Measurements from ENCODE around the gene GFM2. TPM values are rescaled to one million over a fixed set of nuclear protein-coding genes. Genes with fewer than 3 reads are reported as not detected.

Gene GFM2
- total and polyA plus RNA-seq, 2 of the 13 experiments (the other 11 are each of a cell fraction or from before 2014, with no cell fraction given): 22.0 to 41.6 TPM

DNA sequence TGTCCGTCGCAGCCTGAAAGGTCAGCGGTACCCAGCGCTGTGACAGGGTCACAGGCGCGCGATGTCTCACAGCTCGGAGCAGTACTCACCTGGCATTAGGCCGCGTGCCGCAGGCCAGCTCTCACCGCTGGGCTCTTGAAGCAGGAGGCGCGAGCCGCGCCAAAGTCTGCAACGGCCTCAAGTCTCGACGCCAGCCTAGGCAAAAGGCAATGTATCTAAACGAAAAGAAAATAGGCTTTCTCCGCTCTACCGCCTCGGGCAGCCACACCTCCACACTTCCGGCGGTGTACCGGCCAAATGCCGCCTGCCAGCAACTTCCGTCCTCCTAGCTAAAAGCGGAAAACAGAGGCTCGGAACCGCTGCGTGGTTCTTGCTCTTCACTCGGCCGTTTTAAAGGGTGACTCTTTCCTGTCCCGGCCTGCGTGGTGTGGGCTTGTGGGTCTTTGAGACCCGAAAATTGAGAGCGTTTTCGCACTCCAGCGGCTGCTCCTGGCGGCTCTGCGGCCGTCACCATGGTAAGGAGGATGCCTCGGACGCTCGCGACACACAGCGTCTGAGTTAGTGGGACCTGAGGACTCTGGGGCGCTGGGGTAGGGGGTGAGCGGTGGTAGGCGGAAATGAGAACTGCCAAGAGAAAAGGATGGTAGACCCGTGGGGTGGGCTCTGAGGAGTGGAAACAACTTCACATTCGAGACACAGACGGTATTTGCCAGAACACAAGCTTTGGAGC, at the start of gene GFM2, which contains the start of gene NSA2 (continued):
- TF ChIP-seq, protein P1, sequence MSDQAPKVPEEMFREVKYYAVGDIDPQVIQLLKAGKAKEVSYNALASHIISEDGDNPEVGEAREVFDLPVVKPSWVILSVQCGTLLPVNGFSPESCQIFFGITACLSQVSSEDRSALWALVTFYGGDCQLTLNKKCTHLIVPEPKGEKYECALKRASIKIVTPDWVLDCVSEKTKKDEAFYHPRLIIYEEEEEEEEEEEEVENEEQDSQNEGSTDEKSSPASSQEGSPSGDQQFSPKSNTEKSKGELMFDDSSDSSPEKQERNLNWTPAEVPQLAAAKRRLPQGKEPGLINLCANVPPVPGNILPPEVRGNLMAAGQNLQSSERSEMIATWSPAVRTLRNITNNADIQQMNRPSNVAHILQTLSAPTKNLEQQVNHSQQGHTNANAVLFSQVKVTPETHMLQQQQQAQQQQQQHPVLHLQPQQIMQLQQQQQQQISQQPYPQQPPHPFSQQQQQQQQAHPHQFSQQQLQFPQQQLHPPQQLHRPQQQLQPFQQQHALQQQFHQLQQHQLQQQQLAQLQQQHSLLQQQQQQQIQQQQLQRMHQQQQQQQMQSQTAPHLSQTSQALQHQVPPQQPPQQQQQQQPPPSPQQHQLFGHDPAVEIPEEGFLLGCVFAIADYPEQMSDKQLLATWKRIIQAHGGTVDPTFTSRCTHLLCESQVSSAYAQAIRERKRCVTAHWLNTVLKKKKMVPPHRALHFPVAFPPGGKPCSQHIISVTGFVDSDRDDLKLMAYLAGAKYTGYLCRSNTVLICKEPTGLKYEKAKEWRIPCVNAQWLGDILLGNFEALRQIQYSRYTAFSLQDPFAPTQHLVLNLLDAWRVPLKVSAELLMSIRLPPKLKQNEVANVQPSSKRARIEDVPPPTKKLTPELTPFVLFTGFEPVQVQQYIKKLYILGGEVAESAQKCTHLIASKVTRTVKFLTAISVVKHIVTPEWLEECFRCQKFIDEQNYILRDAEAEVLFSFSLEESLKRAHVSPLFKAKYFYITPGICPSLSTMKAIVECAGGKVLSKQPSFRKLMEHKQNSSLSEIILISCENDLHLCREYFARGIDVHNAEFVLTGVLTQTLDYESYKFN (CRISPR knock-in tag; conservative IDR thresholded peaks at IDR 0.05): peak; percentile 46
- 0 out of 2 replicates have a peak, but pooled peaks have one; percentile 20 for TF ChIP-seq MTERF4 (CRISPR knock-in tag; IDR thresholded peaks at IDR 0.05)
- peak; percentile 91 for TF ChIP-seq ZNF547 (CRISPR knock-in tag; IDR thresholded peaks at IDR 0.05)
- TF ChIP-seq ZIK1 (CRISPR knock-in tag; IDR thresholded peaks at IDR 0.05; ENCODE audit: borderline replicate concordance, low read depth): no peak; the same call in 1 of the 2 replicates
- peak; percentile 50 for TF ChIP-seq MEF2D (CRISPR knock-in tag; IDR thresholded peaks at IDR 0.05)
- peak; percentile 98 for TF ChIP-seq PHF20 (CRISPR knock-in tag; IDR thresholded peaks at IDR 0.05)
- peak; percentile 85; the same call in 1 of the 2 replicates for TF ChIP-seq HOXD1 (CRISPR knock-in tag; IDR thresholded peaks at IDR 0.05)
- TF ChIP-seq YEATS4 (CRISPR knock-in tag; IDR thresholded peaks at IDR 0.05; ENCODE audit: borderline replicate concordance): peak; percentile 96
- peak; percentile 97 for TF ChIP-seq SMAD3 (CRISPR knock-in tag; IDR thresholded peaks at IDR 0.05)
- TF ChIP-seq XRCC5 (optimal IDR thresholded peaks at IDR 0.05; ENCODE audit: low read length): peak; percentile 99
- no peak for TF ChIP-seq ZBTB3 (CRISPR knock-in tag; IDR thresholded peaks at IDR 0.05; ENCODE audit: borderline replicate concordance, low read depth)
- peak; percentile 83 for TF ChIP-seq POLR2AphosphoS5 (IDR thresholded peaks at IDR 0.05; ENCODE audit: low read depth, low read length)
- TF ChIP-seq HDAC2 (CRISPR knock-in tag; IDR thresholded peaks at IDR 0.05): peak; percentile 91
- TF ChIP-seq GPBP1L1 (CRISPR knock-in tag; IDR thresholded peaks at IDR 0.05): no peak
- TF ChIP-seq ZNF446 (CRISPR knock-in tag; IDR thresholded peaks at IDR 0.05): peak; percentile 29; the same call in 1 of the 2 replicates
- TF ChIP-seq CENPBD1 (CRISPR knock-in tag; IDR thresholded peaks at IDR 0.05; ENCODE audit: borderline replicate concordance, low read depth): no peak
- TF ChIP-seq, protein P2, sequence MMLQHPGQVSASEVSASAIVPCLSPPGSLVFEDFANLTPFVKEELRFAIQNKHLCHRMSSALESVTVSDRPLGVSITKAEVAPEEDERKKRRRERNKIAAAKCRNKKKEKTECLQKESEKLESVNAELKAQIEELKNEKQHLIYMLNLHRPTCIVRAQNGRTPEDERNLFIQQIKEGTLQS (CRISPR knock-in tag; IDR thresholded peaks at IDR 0.05): no peak; the same call in 1 of the 2 replicates
- peak; percentile 86; the same call in 1 of the 2 replicates for TF ChIP-seq NFKB2 (CRISPR knock-in tag; IDR thresholded peaks at IDR 0.05; ENCODE audit: borderline replicate concordance)
- TF ChIP-seq GFI1 (CRISPR knock-in tag; IDR thresholded peaks at IDR 0.05; ENCODE audit: borderline replicate concordance): peak; percentile 77
- TF ChIP-seq ZNF746 (CRISPR knock-in tag; IDR thresholded peaks at IDR 0.05): peak; percentile 24; the same call in 1 of the 2 replicates
- TF ChIP-seq ZNF773 (CRISPR knock-in tag; IDR thresholded peaks at IDR 0.05; ENCODE audit: borderline replicate concordance): peak; percentile 32; the same call in 1 of the 2 replicates
- no peak for TF ChIP-seq ZNF207 (IDR thresholded peaks at IDR 0.05; ENCODE audit: borderline replicate concordance)
- peak; percentile 83 for TF ChIP-seq SRF (IDR thresholded peaks at IDR 0.05; ENCODE audit: low read depth, low read length)
- TF ChIP-seq SIX4 (CRISPR knock-in tag; IDR thresholded peaks at IDR 0.05): peak; percentile 44; the same call in 1 of the 2 replicates
